SK-N-SH (cell line): ENCODE data around the gene SLC24A3.

ENCODE experiments used
- CTCF ChIP-seq: fragments of 200-600 bp; sonication (generic); IDR thresholded peaks from 2 replicates; pipeline ENCODE4 v1.6.1; 2017; ENCODE audit warnings: antibody characterized with exemption, mild to moderate bottlenecking, moderate library complexity
- FOXJ3 ChIP-seq: sonication (generic); formaldehyde crosslinking; IDR thresholded peaks from 2 replicates; pipeline ENCODE4 v1.5.1; 2020; ENCODE audit warnings: mild to moderate bottlenecking, missing genetic modification reagents
- RAD21 ChIP-seq: IDR thresholded peaks from 2 replicates; pipeline ENCODE4 v1.6.1; 2012; ENCODE audit warnings: mild to moderate bottlenecking, low read length

- TF ChIP-seq RAD21 (no peak), CTCF (no peak), FOXJ3 (no peak)
Observed at GRCh38 chr20:19709635-19710335, 497.3 kb downstream of the SLC24A3 start.
